AG10803 (cell line): ENCODE measurements around the gene PLCH1.

Source experiments
- DNase-seq: peaks from one replicate; pipeline ENCODE4 v3.0.0; 2010; ENCODE audit warnings: low read depth
- H3K4me3 ChIP-seq: 2 replicates; pipeline ENCODE4 v1.5.1; 2011; ENCODE audit warnings: mild to moderate bottlenecking, low read length, control low read depth
- CTCF ChIP-seq: conservative IDR thresholded peaks from 2 replicates; pipeline ENCODE4 v1.5.1; 2011; ENCODE audit warnings: mild to moderate bottlenecking, low read length, control low read depth, inconsistent platforms

Gene PLCH1

DNA sequence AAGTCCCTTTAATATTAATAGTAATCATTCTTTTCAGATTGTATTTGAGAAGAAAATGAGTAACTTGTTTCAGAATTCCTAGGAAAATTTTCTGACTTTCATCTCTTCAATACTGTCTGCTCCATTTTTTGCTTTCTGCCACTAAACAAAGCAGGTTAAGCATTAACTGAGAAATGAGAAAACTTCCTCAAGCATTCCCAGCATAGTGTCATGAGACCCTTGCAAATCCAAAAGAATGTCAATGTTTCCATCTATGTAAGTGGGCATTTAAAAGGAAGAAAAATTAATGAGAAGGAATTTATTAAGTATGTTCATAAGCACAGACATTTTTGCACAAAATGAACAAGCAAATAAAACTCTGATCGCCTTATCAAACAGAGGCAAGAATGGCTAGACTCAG is 303.4 kb downstream of the PLCH1 start:
- H3K4me3 ChIP-seq = no peak overlapping the region
- no peak for TF ChIP-seq CTCF
- no peak for DNase-seq

- DNase-seq = no peak
- no peak for TF ChIP-seq CTCF
- H3K4me3 ChIP-seq = no peak overlapping the region
Observed at GRCh38 chr3:155441026-155441425, 303.8 kb downstream of the PLCH1 start.

DNA sequence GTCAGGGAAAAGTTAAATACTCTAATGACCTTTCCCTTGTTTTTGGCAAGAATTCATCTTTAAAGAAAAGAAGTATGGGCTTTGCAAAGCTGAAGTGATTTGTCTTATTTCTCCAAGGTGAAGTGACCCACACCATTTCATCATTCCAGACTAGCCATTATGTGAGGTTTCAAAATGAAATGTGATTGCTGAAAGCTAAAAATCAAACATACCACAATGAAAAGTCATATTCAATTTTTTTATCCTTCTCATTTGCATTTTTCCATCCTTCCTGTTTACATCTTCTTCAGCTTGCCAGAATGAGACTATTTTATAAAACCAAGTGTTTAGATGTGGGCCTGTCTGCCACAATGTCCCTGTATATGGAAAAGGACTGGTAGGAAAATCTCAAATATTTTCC is 309.1 kb downstream of the PLCH1 start:
- TF ChIP-seq CTCF = no peak
- peak; percentile 48 for DNase-seq
- H3K4me3 ChIP-seq = no peak overlapping the region

DNA sequence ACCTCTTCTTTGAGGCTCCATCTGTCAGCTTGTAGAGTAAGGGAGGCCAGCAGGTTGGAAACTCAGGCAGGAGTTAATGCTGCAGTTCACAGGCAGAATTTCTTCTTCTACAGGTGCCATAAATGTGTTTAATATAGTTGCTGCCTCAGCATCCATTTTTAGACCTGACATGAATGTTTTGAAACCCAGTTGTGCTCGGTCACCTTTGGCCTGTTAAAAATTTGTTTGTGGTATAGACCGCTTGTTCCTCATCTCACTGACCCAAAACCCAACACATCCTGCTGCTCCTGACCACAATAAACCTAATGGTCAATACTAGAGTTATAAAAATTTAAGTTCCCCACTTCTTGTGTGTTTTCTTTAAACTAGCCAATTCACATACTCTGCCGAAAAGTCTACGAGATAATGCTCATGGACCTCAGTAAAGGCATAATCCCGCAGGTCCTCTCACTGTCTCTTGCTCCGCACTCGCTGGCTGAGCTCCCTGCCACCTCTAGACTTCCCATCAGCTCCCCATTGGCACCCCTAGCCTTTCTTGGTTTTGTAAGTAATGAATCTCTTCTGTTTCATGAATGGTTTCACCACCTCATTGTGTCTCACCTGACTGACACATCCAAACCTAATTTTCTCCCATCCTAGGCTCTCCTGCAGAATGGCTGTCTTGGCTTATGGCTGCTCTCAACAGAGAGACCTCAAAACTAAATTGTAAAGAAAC is 312.9 kb downstream of the PLCH1 start:
- no peak overlapping the region for H3K4me3 ChIP-seq
- no peak for TF ChIP-seq CTCF
- no peak for DNase-seq

DNA sequence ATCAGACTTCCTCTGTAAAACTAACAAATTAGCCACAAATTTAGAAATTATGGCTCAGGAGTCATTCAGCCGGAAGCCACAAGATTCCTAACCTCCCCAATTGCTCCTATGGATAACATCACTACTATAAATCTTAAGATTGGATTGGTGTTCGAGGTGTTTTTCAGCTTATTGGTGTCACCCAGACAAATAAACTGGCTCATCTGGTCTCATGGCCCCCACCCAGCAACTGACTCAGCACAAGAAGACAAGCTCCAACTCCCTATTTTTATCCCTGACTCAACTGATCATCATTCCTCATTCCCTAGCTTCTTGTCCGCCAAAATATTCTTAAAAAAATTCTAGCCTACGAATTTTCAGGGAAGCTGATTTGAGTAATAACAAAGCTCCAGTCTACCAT is 316.3 kb downstream of the PLCH1 start:
- H3K4me3 ChIP-seq = no peak overlapping the region
- peak; percentile 99 for DNase-seq

DNA sequence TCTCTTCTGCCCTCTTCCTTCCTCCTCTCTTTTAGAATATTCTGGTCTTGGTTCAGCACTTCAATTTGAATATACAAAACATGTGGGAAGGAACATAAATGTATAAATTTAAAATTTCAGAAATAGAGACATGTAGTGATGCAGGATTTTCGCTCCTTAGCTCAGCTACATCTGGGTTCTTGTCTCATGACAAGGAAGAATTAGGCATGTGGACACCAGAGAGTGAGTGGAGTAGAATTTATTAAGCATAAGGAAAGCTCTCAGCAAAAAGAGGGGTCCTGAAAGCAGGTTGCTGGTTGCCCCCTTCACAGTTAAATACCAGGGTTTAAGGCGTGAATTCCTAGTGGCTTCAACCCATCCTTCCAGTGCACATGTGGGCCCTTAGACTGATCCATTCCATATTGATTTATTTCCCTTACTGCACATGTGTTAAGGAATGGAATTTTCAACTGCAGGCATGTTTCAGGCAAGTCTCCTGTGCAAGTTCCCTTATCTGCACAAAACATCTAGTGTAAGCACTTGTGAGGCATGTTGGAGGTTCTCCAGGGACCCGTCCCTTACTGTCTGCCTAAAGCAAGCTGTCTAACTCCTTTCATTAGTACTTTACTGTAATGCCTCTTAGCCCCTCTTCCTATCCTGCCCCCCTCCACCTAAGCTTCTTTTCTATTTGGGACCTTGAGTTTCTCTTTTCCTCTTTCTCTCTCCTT is 318.2 kb downstream of the PLCH1 start:
- H3K4me3 ChIP-seq = no peak overlapping the region
- peak; percentile 63 for DNase-seq
- no peak for TF ChIP-seq CTCF

More for the DNA sequence above, 316.3 kb downstream of the PLCH1 start:
- TF ChIP-seq CTCF = no peak

DNA sequence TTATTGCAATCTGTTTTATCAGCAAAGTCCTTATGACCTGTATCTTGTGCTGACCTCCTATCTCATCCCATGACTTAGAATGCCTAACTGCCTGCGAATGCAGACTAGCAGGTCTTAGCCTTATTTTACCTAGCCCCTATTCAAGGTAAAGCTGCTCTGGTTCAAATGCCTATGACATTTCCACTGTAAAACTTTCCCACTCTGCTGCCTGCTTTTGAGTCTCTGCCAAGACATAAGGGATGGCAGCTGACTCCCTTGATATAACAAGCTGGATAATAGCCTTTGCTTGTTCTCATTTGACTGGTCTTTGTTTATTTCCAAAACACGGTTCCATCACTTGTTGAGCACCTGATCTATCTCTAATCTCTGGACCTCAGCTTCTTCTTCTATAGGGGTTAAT is 319.5 kb downstream of the PLCH1 start:
- no peak for TF ChIP-seq CTCF
- no peak for DNase-seq
- no peak overlapping the region for H3K4me3 ChIP-seq
